Testis (tissue), 3 donors: ENCODE measurements around the gene ZSCAN5C. TPM values are rescaled to one million over a fixed set of nuclear protein-coding genes. Genes with fewer than 3 reads are reported as not detected.
"Not testable (repeated sequence)": the region's sequence is repeated elsewhere in the genome, so short reads cannot be mapped to it uniquely, and the experiment has no call there.

Experiments used
- DNase-seq: peaks from one replicate; pipeline ENCODE4 v3.0.0-alpha.2; 2019
- H3K27ac ChIP-seq, 2 donors: fragments of 200-600 bp; sonication (generic); one replicate each; pipeline ENCODE4 v1.5.1; 2019
- H3K27me3 ChIP-seq: fragments of 200-600 bp; sonication (generic); one replicate; pipeline ENCODE4 v1.5.1; 2019
- H3K36me3 ChIP-seq: fragments of 200-600 bp; sonication (generic); one replicate; pipeline ENCODE4 v1.5.1; 2017; ENCODE audit warnings: low read depth; ENCODE audit errors: missing control alignments
- H3K4me1 ChIP-seq: fragments of 200-600 bp; sonication (generic); one replicate; pipeline ENCODE4 v1.5.1; 2019
- H3K4me3 ChIP-seq, 2 donors: fragments of 200-600 bp; sonication (generic); one replicate each; pipeline ENCODE4 v1.5.1; 2017 to 2019
- H3K9me3 ChIP-seq: fragments of 200-600 bp; sonication (generic); one replicate; pipeline ENCODE4 v1.5.1; 2017
- POLR2A ChIP-seq: fragments of 450-650 bp; IDR thresholded peaks from one replicate; pipeline ENCODE4 v1.6.1; 2017; ENCODE audit warnings: antibody characterized with exemption, mild to moderate bottlenecking, moderate library complexity
- WGBS, 2 donors: methylation state at CpG; one replicate each; pipeline ENCODE4 v1.1.5; 2018; 5-methylcytosine and 5-hydroxymethylcytosine counted together
- intact Hi-C: fragments of 100-400 bp; cut with DNase I; formaldehyde crosslinking; loops from one replicate; pipeline ENCODE4 v1.15.1; 2023; ENCODE audit warnings: low total_unique reads
- polyA plus RNA-seq: library from polyadenylated mRNA; stranded (reverse); fragments of 350-450 nt; fragmentation: Illumina TruSeq; extraction: RNeasy Lipid Tissue Mini Kit (QIAGEN cat#74804); gene quantifications from one replicate; pipeline ENCODE4 v1.2.3, GENCODE V29; 2014; ENCODE audit warnings: low read depth, low replicate concordance; ENCODE audit not compliant: insufficient read depth
- total RNA-seq, 2 donors: library from RNA; depleted of rRNA; stranded (reverse); fragments of >200 nt; gene quantifications; one replicate each; pipeline ENCODE4 v1.2.3, GENCODE V29; 2016
- TF ChIP-seq, protein P1 (sequence below), 3 experiments: fragments of 450-650 bp in 2 of 3; fragments of 200-600 bp in 1 of 3; sonication (generic) in 1 of 3; IDR thresholded peaks; one replicate each; pipeline ENCODE4 v1.5.1; 2016 to 2019; ENCODE audit warnings: antibody characterized with exemption in 3 of 3, mild to moderate bottlenecking in 2 of 3, moderate library complexity in 1 of 3

The ZSCAN5C gene
- total and polyA plus RNA-seq, 3 donors from 2014 or later: 0.19 to 0.31 TPM; not detected in 1

- DNase-seq: no peak
- Histone ChIP-seq H3K27me3 (no peaks in the 10 kb centered on the region), H3K27ac (no peak overlapping the region), H3K9me3 (no peaks in the 10 kb centered on the region), H3K36me3 (no peaks in the 10 kb centered on the region), H3K4me3 (no peak overlapping the region), H3K4me1 (no peaks in the 10 kb centered on the region)
- TF ChIP-seq, protein P1, sequence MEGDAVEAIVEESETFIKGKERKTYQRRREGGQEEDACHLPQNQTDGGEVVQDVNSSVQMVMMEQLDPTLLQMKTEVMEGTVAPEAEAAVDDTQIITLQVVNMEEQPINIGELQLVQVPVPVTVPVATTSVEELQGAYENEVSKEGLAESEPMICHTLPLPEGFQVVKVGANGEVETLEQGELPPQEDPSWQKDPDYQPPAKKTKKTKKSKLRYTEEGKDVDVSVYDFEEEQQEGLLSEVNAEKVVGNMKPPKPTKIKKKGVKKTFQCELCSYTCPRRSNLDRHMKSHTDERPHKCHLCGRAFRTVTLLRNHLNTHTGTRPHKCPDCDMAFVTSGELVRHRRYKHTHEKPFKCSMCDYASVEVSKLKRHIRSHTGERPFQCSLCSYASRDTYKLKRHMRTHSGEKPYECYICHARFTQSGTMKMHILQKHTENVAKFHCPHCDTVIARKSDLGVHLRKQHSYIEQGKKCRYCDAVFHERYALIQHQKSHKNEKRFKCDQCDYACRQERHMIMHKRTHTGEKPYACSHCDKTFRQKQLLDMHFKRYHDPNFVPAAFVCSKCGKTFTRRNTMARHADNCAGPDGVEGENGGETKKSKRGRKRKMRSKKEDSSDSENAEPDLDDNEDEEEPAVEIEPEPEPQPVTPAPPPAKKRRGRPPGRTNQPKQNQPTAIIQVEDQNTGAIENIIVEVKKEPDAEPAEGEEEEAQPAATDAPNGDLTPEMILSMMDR (IDR thresholded peaks at IDR 0.05): no peak
- TF ChIP-seq POLR2A: no peak
- 70 to 81% methylated on average over 12 of the region's 12 CpGs for WGBS, 2 donors
- intact Hi-C loops: no loop called here
Measured at GRCh38 chr19:56209091-56209490, 7.0 kb downstream of the ZSCAN5C start.

DNA sequence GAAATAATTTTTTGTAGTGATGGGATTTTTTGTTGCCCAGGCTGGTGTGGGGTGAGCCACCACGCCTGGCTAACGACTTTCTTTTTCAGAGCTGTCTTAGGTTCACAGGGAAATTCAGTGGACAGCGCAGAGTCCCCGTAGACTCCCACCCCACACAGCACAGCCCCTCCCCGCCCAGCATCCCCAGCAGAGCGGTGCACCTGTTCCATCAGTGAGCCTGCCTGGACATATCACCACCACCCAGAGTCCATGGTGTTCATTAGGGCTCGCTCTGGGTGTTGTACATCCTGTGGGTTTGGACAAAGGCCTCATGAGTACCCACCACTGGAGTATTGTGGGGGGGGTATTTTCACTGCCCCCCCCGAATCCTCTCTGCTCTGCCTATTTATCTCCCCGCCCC lies 8.0 kb downstream of the ZSCAN5C start:
- H3K36me3 ChIP-seq, H3K27me3 ChIP-seq, H3K4me3 ChIP-seq, H3K4me1 ChIP-seq, H3K9me3 ChIP-seq, intact Hi-C loops, H3K27ac ChIP-seq, DNase-seq: not testable (repeated sequence)
- WGBS, 2 donors: 90 to 94% methylated on average over 9 of the region's 9 CpGs

DNA sequence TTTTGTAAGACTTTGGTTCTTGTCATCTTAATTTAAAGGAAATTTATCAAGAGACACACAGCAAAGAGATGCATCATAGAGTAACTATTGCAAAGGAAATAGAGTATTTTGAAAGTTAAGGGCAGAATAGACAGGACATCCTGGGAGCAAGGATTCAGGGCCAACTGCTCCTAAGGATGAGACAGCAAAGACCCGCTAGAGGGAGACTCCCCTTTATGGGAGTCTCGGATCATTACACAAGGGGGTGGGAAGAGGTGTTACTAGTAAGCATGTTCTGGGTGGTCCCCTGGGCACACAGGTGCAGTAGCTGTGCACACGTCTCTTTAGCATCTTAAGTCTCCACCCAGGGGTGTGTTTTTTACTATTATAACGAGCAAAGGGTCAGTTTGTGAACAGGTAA lies 9.6 kb downstream of the ZSCAN5C start:
- TF ChIP-seq, protein P1 (IDR thresholded peaks at IDR 0.05): no peak
- TF ChIP-seq POLR2A: no peak
- no peak for DNase-seq
- H3K27me3 ChIP-seq: no peaks in the 10 kb centered on the region
- H3K4me3 ChIP-seq: no peak overlapping the region
- H3K36me3 ChIP-seq: no peaks in the 10 kb centered on the region
- intact Hi-C loops: no loop called here
- H3K9me3 ChIP-seq: no peaks in the 10 kb centered on the region
- WGBS, 2 donors: 65 to 71% methylated on average over 4 of the region's 4 CpGs
- H3K4me1 ChIP-seq: no peaks in the 10 kb centered on the region
- H3K27ac ChIP-seq: no peak overlapping the region

DNA sequence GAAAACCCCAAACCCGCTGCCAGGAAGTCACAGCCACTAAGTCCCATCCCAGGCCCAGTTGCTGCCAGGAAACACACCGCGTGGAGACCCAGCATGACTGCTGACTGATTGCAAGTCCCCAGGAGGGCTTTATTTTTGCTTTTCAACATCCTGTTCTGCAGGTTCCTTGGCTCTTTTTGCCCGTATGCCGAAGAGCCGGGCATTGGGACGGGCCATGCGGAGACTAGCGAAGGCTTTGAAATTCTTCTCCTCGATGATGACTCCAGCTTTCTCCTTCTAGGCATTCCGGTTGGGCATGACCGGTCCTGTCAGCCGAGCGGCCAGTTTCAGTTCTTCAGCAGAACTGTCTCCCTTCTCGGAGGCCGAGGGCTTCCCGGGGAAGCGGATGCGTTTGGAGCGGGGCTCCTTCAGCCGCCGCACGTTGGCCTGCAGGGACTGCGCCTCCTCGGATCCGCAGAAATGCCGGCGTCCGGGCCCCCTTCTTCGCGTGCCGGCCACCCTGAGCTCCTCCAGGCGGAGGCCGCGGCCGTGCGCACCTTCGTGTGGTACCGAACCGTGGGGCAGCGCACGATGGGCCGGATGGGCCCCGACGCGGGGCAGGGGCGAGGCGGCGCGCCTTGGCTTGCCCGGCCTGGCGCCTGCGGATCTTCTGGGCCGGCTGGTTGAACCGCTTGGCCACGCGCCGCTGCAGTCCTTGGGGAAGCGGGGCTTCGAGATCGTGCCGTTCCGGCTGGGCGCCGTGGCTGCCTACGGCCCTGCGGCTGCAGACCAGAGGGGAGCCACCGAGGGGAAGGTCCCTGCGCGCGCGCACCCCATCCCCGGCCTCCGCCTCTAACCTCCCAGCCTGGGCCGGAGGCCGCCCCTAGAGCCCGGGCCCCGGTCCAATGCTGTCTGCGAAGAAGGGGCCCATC lies 15.2 kb downstream of the ZSCAN5C start:
- intact Hi-C loops: no loop called here
- TF ChIP-seq, protein P1 (IDR thresholded peaks at IDR 0.05): no peak
- TF ChIP-seq POLR2A: no peak
- H3K4me1 ChIP-seq: no peaks in the 10 kb centered on the region
- H3K27ac ChIP-seq: no peak overlapping the region
- WGBS, 2 donors: 9 to 15% methylated on average over 24 to 55 of the region's 79 CpGs
- H3K9me3 ChIP-seq: no peaks in the 10 kb centered on the region
- H3K36me3 ChIP-seq: no peaks in the 10 kb centered on the region
- peak overlapping the region; percentile 32 to 40 for H3K4me3 ChIP-seq
- peak; percentile 22 for DNase-seq
- H3K27me3 ChIP-seq: no peaks in the 10 kb centered on the region

DNA sequence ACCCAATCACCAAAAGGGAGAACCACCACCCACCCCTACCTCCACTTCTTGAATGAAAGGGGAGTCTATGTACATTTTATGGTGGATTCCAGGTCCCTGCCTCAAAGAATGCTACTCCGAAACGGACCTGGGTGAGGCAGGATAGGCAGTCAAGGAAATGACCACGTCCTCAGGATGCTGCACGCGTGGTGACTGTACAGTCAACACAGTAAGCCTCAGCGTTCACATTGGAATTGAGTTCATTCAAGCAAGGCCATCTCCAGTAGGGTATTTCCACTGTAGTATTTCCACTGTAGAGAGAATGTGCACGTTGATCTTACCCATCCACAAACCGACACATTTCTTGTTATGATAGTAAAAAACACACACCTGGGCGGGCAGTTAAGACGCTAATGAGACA lies 16.9 kb downstream of the ZSCAN5C start:
- WGBS, 2 donors: 91% methylated on average over 10 of the region's 10 CpGs
- no peak for TF ChIP-seq POLR2A
- TF ChIP-seq, protein P1 (IDR thresholded peaks at IDR 0.05): no peak
- DNase-seq: no peak
- intact Hi-C loops: no loop called here
- Histone ChIP-seq H3K9me3 (no peaks in the 10 kb centered on the region), H3K27me3 (no peaks in the 10 kb centered on the region), H3K36me3 (no peaks in the 10 kb centered on the region), H3K4me1 (no peaks in the 10 kb centered on the region), H3K4me3 (no peak overlapping the region), H3K27ac (no peak overlapping the region)
